K562 (cell line): ENCODE measurements around the gene AKT1.

Source experiments
- CBFA2T3 ChIP-seq: fragments of 450-650 bp; IDR thresholded peaks from 2 replicates; pipeline ENCODE4 v1.6.1; 2017
- EZH2 ChIP-seq: IDR thresholded peaks from 2 replicates; pipeline ENCODE4 v1.6.1; 2012; ENCODE audit warnings: low read depth, mild to moderate bottlenecking, inconsistent platforms, low read length, borderline replicate concordance
- FOSL1 ChIP-seq: fragments of 200-800 bp; sonication (Bioruptor generic); conservative IDR thresholded peaks from 2 replicates; pipeline ENCODE4 v1.6.1; 2016; ENCODE audit warnings: missing genetic modification characterization, missing compliant biosample characterization
- JUND ChIP-seq, 2 experiments: IDR thresholded peaks; 2 replicates in 1 of 2; 3 replicates in 1 of 2; pipeline ENCODE4 v1.6.1; 2011; ENCODE audit warnings: borderline replicate concordance in 2 of 2, low read depth in 2 of 2, low read length in 2 of 2, improper control_type of control experiment in 1 of 2, missing biosample characterization in 1 of 2, missing genetic modification characterization in 1 of 2, missing genetic modification reagents in 1 of 2
- MAZ ChIP-seq, 2 experiments: fragments of 450-650 bp in 1 of 2; sonication (generic) in 1 of 2; formaldehyde crosslinking; IDR thresholded peaks in 1 of 2; conservative IDR thresholded peaks in 1 of 2; 2 replicates each; pipeline versions ENCODE4 v1.4.0 to v1.5.0; 2020; ENCODE audit warnings: mild to moderate bottlenecking in 1 of 2, missing genetic modification reagents in 1 of 2
- NFIC ChIP-seq: fragments of 450-650 bp; IDR thresholded peaks from 2 replicates; pipeline ENCODE4 v1.6.1; 2017; ENCODE audit warnings: mild to moderate bottlenecking, inconsistent platforms
- POLR2A ChIP-seq: fragments of 450-650 bp; conservative IDR thresholded peaks from 2 replicates; pipeline ENCODE4 v1.6.1; 2016

GRCh38 chr14:104771374-104771773 is 24.2 kb downstream of the AKT1 start:
- TF ChIP-seq POLR2A (no peak), NFIC (no peak), CBFA2T3 (no peak), EZH2 (no peak), JUND (IDR thresholded peaks at IDR 0.05; ENCODE audit: borderline replicate concordance, low read depth, low read length) (no peak), JUND (tag; IDR thresholded peaks at IDR 0.05; ENCODE audit: borderline replicate concordance, low read depth, low read length) (no peak), MAZ (CRISPR knock-in tag; conservative IDR thresholded peaks at IDR 0.05 in 1 of 2, IDR thresholded peaks at IDR 0.05 in 1 of 2) (no peak), FOSL1 (tag) (no peak)
